Upper lobe of left lung (tissue), 4 donors: ENCODE data around the gene SH3TC2.

Experiments
- CTCF ChIP-seq, 6 experiments: fragments of 450-650 bp in 4 of 6; fragments of 200-600 bp in 2 of 6; sonication (generic) in 2 of 6; IDR thresholded peaks; one replicate each; pipeline ENCODE4 v1.5.1; 2016 to 2019; ENCODE audit warnings: antibody characterized with exemption in 6 of 6
- EP300 ChIP-seq, 4 donors: sonication (generic); formaldehyde crosslinking; IDR thresholded peaks; one replicate each; pipeline ENCODE4 v1.5.1; 2017; ENCODE audit warnings: antibody characterized with exemption in 4 of 4, control low read depth in 2 of 4
- POLR2A ChIP-seq, 4 donors: fragments of 450-650 bp; IDR thresholded peaks; one replicate each; pipeline ENCODE4 v1.5.1; 2016 to 2017; ENCODE audit warnings: antibody characterized with exemption in 4 of 4, mild to moderate bottlenecking in 2 of 4
- POLR2AphosphoS5 ChIP-seq, 2 donors: sonication (generic); formaldehyde crosslinking; IDR thresholded peaks; one replicate each; pipeline ENCODE4 v1.5.1; 2017; ENCODE audit warnings: antibody characterized with exemption in 2 of 2

- no peak for TF ChIP-seq EP300 (IDR thresholded peaks at IDR 0.05)
- no peak for TF ChIP-seq CTCF (IDR thresholded peaks at IDR 0.05)
- no peak for TF ChIP-seq POLR2AphosphoS5 (IDR thresholded peaks at IDR 0.05)
- TF ChIP-seq POLR2A (IDR thresholded peaks at IDR 0.05): no peak
Observed at GRCh38 chr5:149110406-149110805, 47.5 kb upstream of the SH3TC2 start.
